CD4-positive, alpha-beta T cell (primary cell): ENCODE data around the gene PBX2. TPM values are rescaled to one million over a fixed set of nuclear protein-coding genes. Genes with fewer than 3 reads are reported as not detected.

ENCODE experiments used
- ATAC-seq: fragments of 200-7000 bp; cut with Tn5 transposase; one replicate; pipeline ENCODE4 v1.10.0; 2022; ENCODE audit warnings: mild to moderate bottlenecking; ENCODE audit not compliant: poor library complexity
- CTCF ChIA-PET: fragments of 350-600 bp; sonication (Branson Sonifier 250); formaldehyde crosslinking; loops from one replicate; lab custom pipeline; 2021; ENCODE audit warnings: antibody characterized with exemption, inconsistent platforms; lab: Charles Lee
- POLR2A ChIA-PET: fragments of 350-600 bp; sonication (Branson Sonifier 250); formaldehyde crosslinking; loops from one replicate; lab custom pipeline; 2021; ENCODE audit warnings: antibody characterized with exemption, inconsistent platforms; lab: Charles Lee
- DNase-seq, 14 experiments: peaks; one replicate each; pipeline ENCODE4 v3.0.0-alpha.2; 2013 to 2020; ENCODE audit warnings: mixed read lengths in 2 of 14
- H3K27ac ChIP-seq, 2 donors: one replicate each; pipeline versions ENCODE4 v1.5.1 to v1.7.0; 2013; ENCODE audit warnings: low read length in 2 of 2, low read depth in 1 of 2, mild to moderate bottlenecking in 1 of 2
- H3K27me3 ChIP-seq, 2 experiments: 1 replicate in 1 of 2; 2 replicates in 1 of 2; pipeline versions ENCODE4 v1.6.1 to v1.7.0; 2013; ENCODE audit warnings: low read length in 2 of 2, control low read depth in 1 of 2, mild to moderate bottlenecking in 1 of 2, moderate library complexity in 1 of 2; ENCODE audit not compliant: insufficient read depth in 2 of 2, control insufficient read depth in 1 of 2
- H3K36me3 ChIP-seq: one replicate; pipeline ENCODE4 v1.6.1; 2013; ENCODE audit warnings: low read length, control low read depth; ENCODE audit not compliant: insufficient read depth
- H3K4me1 ChIP-seq: one replicate; pipeline ENCODE4 v1.6.1; 2013; ENCODE audit warnings: low read length, control low read depth; ENCODE audit not compliant: insufficient read depth
- H3K4me3 ChIP-seq: one replicate; pipeline ENCODE4 v1.5.1; 2013; ENCODE audit warnings: mild to moderate bottlenecking, low read length, moderate library complexity
- H3K9me3 ChIP-seq, 2 experiments: 1 replicate in 1 of 2; 2 replicates in 1 of 2; pipeline versions ENCODE4 v1.6.1 to v1.7.0; 2013; ENCODE audit warnings: low read length in 2 of 2, mild to moderate bottlenecking in 2 of 2, control low read depth in 1 of 2, moderate library complexity in 1 of 2; ENCODE audit not compliant: control insufficient read depth in 1 of 2, insufficient read depth in 1 of 2
- H3K27ac Mint-ChIP-seq: one replicate; pipeline ENCODE4 v1.8.0; 2020; ENCODE audit warnings: mixed read lengths
- H3K27me3 Mint-ChIP-seq: one replicate; pipeline ENCODE4 v1.8.0; 2021; ENCODE audit warnings: mixed read lengths
- H3K36me3 Mint-ChIP-seq: one replicate; pipeline ENCODE4 v1.8.0; 2021; ENCODE audit warnings: low read depth, mixed read lengths
- H3K4me1 Mint-ChIP-seq: one replicate; pipeline ENCODE4 v1.8.0; 2021; ENCODE audit warnings: low read depth, mixed read lengths
- H3K4me3 Mint-ChIP-seq: one replicate; pipeline ENCODE4 v1.8.0; 2020; ENCODE audit warnings: mild to moderate bottlenecking, mixed read lengths
- H3K9me3 Mint-ChIP-seq: one replicate; pipeline ENCODE4 v1.8.0; 2020; ENCODE audit warnings: mixed read lengths
- intact Hi-C, 2 experiments: fragments of 100-400 bp; cut with DNase I in 1 of 2; cut with micrococcal nuclease in 1 of 2; formaldehyde crosslinking; loops; one replicate each; pipeline versions ENCODE4 v1.15.1 to v1.9.0; 2023 to 2025; cut with DNase I, micrococcal nuclease
- total RNA-seq, 174 experiments: library from RNA in 2 of 174; stranded (reverse) in 2 of 174; gene quantifications; one replicate each; pipeline ENCODE4 v1.2.3 and lab custom pipeline; 2021 to 2026
- TF ChIP-seq, protein P1 (sequence below): fragments of 200-600 bp; IDR thresholded peaks from one replicate; pipeline ENCODE4 v1.8.0; 2022; ENCODE audit warnings: antibody characterized with exemption, mild to moderate bottlenecking

Gene PBX2
- total RNA-seq, 2 experiments from 2014 or later: 62.0 to 65.6 TPM

- no peak for ATAC-seq
- ChIA-PET CTCF (no interaction called here), POLR2A (no interaction called here)
- no peaks in the 10 kb centered on the region for H3K36me3 Mint-ChIP-seq
- H3K27ac Mint-ChIP-seq: no peak overlapping the region
- peaks cover 3% of the 10 kb centered on the region for H3K27me3 Mint-ChIP-seq
- TF ChIP-seq, protein P1, sequence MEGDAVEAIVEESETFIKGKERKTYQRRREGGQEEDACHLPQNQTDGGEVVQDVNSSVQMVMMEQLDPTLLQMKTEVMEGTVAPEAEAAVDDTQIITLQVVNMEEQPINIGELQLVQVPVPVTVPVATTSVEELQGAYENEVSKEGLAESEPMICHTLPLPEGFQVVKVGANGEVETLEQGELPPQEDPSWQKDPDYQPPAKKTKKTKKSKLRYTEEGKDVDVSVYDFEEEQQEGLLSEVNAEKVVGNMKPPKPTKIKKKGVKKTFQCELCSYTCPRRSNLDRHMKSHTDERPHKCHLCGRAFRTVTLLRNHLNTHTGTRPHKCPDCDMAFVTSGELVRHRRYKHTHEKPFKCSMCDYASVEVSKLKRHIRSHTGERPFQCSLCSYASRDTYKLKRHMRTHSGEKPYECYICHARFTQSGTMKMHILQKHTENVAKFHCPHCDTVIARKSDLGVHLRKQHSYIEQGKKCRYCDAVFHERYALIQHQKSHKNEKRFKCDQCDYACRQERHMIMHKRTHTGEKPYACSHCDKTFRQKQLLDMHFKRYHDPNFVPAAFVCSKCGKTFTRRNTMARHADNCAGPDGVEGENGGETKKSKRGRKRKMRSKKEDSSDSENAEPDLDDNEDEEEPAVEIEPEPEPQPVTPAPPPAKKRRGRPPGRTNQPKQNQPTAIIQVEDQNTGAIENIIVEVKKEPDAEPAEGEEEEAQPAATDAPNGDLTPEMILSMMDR: no peak
- intact Hi-C loops: loop anchor here in 1 of 2 experiments (5.0 kb wide), 1 partner anchor 39 kb away; no protein-coding TSS in a partner anchor
- Histone ChIP-seq H3K9me3 (no peaks in the 10 kb centered on the region), H3K27ac (no peak overlapping the region), H3K4me3 (no peak overlapping the region), H3K27me3 (peaks cover 0 to 2% of the 10 kb centered on the region in 2 experiments), H3K36me3 (no peaks in the 10 kb centered on the region), H3K4me1 (no peaks in the 10 kb centered on the region)
- H3K9me3 Mint-ChIP-seq: no peaks in the 10 kb centered on the region
- no peak overlapping the region for H3K4me3 Mint-ChIP-seq
- peak in 1 of 14 experiments; percentile 8 for DNase-seq
- no peaks in the 10 kb centered on the region for H3K4me1 Mint-ChIP-seq
Observed at GRCh38 chr6:32203426-32204267, 13.6 kb upstream of the PBX2 start.

GRCh38 chr6:32202186-32202585 lies 12.2 kb upstream of the PBX2 start:
- Histone ChIP-seq H3K4me1 (peaks cover 2% of the 10 kb centered on the region), H3K36me3 (no peaks in the 10 kb centered on the region), H3K27me3 (peaks cover 0 to 2% of the 10 kb centered on the region in 2 experiments), H3K9me3 (no peaks in the 10 kb centered on the region), H3K27ac (no peak overlapping the region), H3K4me3 (no peak overlapping the region)
- intact Hi-C loops: loop anchor here in 1 of 2 experiments (5.0 kb wide), 1 partner anchor 40 kb away; no protein-coding TSS in a partner anchor
- Mint-ChIP-seq H3K4me3 (no peak overlapping the region), H3K9me3 (no peaks in the 10 kb centered on the region), H3K36me3 (no peaks in the 10 kb centered on the region), H3K4me1 (no peaks in the 10 kb centered on the region), H3K27me3 (peaks cover 3% of the 10 kb centered on the region), H3K27ac (no peak overlapping the region)
- DNase-seq (peak in 1 of 14 experiments; percentile 15), ATAC-seq (no peak)
- CTCF ChIA-PET: no interaction called here
- TF ChIP-seq, protein P1: no peak
- POLR2A ChIA-PET: no interaction called here

DNA sequence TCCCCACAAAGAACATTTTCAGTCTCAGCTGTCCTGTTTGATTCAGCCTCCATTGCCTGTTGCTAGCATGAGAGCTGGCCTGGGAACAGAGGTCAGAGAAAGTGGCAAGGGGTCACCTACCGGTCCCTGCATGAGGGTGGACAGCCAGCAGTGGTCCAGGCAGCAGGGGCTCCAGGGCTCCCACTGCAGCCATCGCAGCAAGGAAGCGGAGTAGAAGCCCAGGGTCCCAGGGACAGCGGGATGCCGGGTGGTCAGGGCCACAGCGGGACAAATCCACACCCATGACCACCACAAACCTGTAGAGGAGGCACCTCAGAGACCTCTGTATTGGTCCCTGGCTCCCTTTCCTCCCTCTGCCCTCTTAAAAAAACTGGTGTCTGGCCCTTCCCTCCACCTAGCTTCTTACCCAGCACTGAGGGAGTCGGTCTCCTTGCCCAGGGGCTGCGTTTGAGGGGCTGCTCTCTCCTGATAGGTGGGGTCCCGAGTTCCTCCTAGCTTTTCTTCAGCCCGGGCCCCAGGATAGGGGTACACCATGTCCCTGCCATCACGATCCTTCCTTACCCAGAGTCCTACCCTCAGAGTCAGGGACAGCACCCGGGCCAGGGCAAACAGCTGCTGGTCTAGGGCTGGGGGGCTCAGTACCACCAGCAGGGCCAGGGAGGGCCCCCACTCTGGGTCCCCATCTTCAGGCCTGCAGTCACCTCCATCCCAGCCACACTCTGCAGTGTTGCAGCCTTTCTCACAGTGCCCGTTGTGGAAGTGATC lies 10.9 kb upstream of the PBX2 start:
- Mint-ChIP-seq H3K9me3 (no peaks in the 10 kb centered on the region), H3K4me3 (no peak overlapping the region), H3K27me3 (peaks cover 3% of the 10 kb centered on the region), H3K4me1 (peaks cover 12% of the 10 kb centered on the region), H3K27ac (no peak overlapping the region), H3K36me3 (no peaks in the 10 kb centered on the region)
- POLR2A ChIA-PET: no interaction called here
- Histone ChIP-seq H3K36me3 (no peaks in the 10 kb centered on the region), H3K27me3 (peaks cover 0 to 2% of the 10 kb centered on the region in 2 experiments), H3K4me1 (peaks cover 15% of the 10 kb centered on the region), H3K9me3 (no peaks in the 10 kb centered on the region), H3K27ac (no peak overlapping the region), H3K4me3 (no peak overlapping the region)
- intact Hi-C loops: loop anchor here in 1 of 2 experiments (5.0 kb wide), 1 partner anchor 41 kb away; no protein-coding TSS in a partner anchor
- CTCF ChIA-PET: no interaction called here
- ATAC-seq (no peak), DNase-seq (peak in 1 of 14 experiments; percentile 16)
- TF ChIP-seq, protein P1: no peak
